K562 (cell line): ENCODE measurements around the gene ANKRD33. TPM values are rescaled to one million over a fixed set of nuclear protein-coding genes. Genes with fewer than 3 reads are reported as not detected.

Experiments used
- C11orf30 ChIP-seq: fragments of 450-650 bp; IDR thresholded peaks from 2 replicates; pipeline ENCODE4 v1.6.1; 2016; ENCODE audit warnings: low read depth, mild to moderate bottlenecking
- CBFA2T3 ChIP-seq: fragments of 450-650 bp; IDR thresholded peaks from 2 replicates; pipeline ENCODE4 v1.6.1; 2017
- CBX5 ChIP-seq: IDR thresholded peaks from 2 replicates; pipeline ENCODE4 v1.6.1; 2014; ENCODE audit warnings: low read depth, borderline replicate concordance
- CSDE1 ChIP-seq, 2 experiments: fragments of 450-650 bp; IDR thresholded peaks; 2 replicates each; pipeline ENCODE4 v1.6.1; 2016; ENCODE audit warnings: mild to moderate bottlenecking in 1 of 2
- CTBP1 ChIP-seq: fragments of 450-650 bp; IDR thresholded peaks from 2 replicates; pipeline ENCODE4 v1.6.1; 2016; ENCODE audit warnings: borderline replicate concordance
- HEY1 ChIP-seq: fragments of 250-450 bp; sonication (Bioruptor Pico); IDR thresholded peaks from 2 replicates; pipeline ENCODE4 v1.5.0; 2020; ENCODE audit warnings: mild to moderate bottlenecking, moderate library complexity, borderline replicate concordance
- MCM7 ChIP-seq, 2 experiments: fragments of 450-650 bp; IDR thresholded peaks; 2 replicates each; pipeline ENCODE4 v1.6.1; 2016 to 2018
- SPI1 ChIP-seq: IDR thresholded peaks from 2 replicates; pipeline ENCODE4 v1.6.1; 2011; ENCODE audit warnings: low read depth, low read length, control low read depth, borderline replicate concordance
- ZNF121 ChIP-seq: sonication (generic); formaldehyde crosslinking; conservative IDR thresholded peaks from 2 replicates; pipeline ENCODE4 v1.8.0; 2022; ENCODE audit warnings: missing genetic modification reagents
- polyA plus RNA-seq, 8 experiments: library from polyadenylated mRNA; depleted of rRNA in 4 of 8; stranded (reverse) in 5 of 8; unstranded in 3 of 8; fragments of >200 nt; fragmentation: Nextera tagmentation in 2 of 8; fragmentation: Illumina TruSeq in 1 of 8; extraction: Ambion mirVana in 2 of 8; extraction: Trizol in 1 of 8; gene quantifications; 2 replicates each; pipeline versions ENCODE4 v1.2.1 to v1.2.3, GENCODE V29; 2011 to 2014; ENCODE audit warnings: inconsistent platforms in 1 of 8, missing spikeins in 1 of 8
- total RNA-seq, 7 experiments: library from RNA; depleted of rRNA in 6 of 7; stranded (reverse); fragments of >200 nt in 6 of 7; fragmentation: Illumina TruSeq in 2 of 7; extraction: Trizol in 2 of 7; gene quantifications; 2 replicates each; pipeline versions ENCODE4 v1.2.1 to v1.2.3, GENCODE V29; 2011 to 2021; ENCODE audit warnings: low replicate concordance in 1 of 7
- TF ChIP-seq, protein P1 (sequence below): fragments of 250-450 bp; sonication (Bioruptor Pico); IDR thresholded peaks from 2 replicates; pipeline ENCODE4 v1.5.0; 2021
- TF ChIP-seq, protein P2 (sequence below): fragments of 450-650 bp; IDR thresholded peaks from 2 replicates; pipeline ENCODE4 v1.6.1; 2016; ENCODE audit warnings: low read depth, mild to moderate bottlenecking, moderate library complexity
- TF ChIP-seq, protein P3 (sequence below): fragments of 450-650 bp; IDR thresholded peaks from 2 replicates; pipeline ENCODE4 v1.6.1; 2018; ENCODE audit warnings: mild to moderate bottlenecking, low read depth; ENCODE audit not compliant: partially characterized antibody
- TF ChIP-seq, protein P4 (sequence below), 2 experiments: IDR thresholded peaks in 1 of 2; conservative IDR thresholded peaks in 1 of 2; 2 replicates each; pipeline ENCODE4 v1.6.1; 2016; ENCODE audit warnings: low read depth in 2 of 2, mild to moderate bottlenecking in 1 of 2, missing compliant biosample characterization in 1 of 2, missing genetic modification characterization in 1 of 2, moderate library complexity in 1 of 2
- TF ChIP-seq, protein P5 (sequence below): fragments of 450-650 bp; IDR thresholded peaks from 2 replicates; pipeline ENCODE4 v1.6.1; 2016; ENCODE audit warnings: borderline replicate concordance
- TF ChIP-seq, protein P6 (sequence below): fragments of 450-650 bp; conservative IDR thresholded peaks from 2 replicates; pipeline ENCODE4 v1.6.1; 2016; ENCODE audit warnings: missing genetic modification characterization, low read depth, mild to moderate bottlenecking, control low read depth, missing compliant biosample characterization
- TF ChIP-seq, protein P7 (sequence below): fragments of 200-800 bp; sonication (Bioruptor generic); IDR thresholded peaks from 2 replicates; pipeline ENCODE4 v1.6.1; 2017; ENCODE audit warnings: missing genetic modification characterization, missing compliant biosample characterization

The ANKRD33 gene
- total and polyA plus RNA-seq, 9 of the 15 experiments (the other 6 are each of a cell fraction or from before 2014, with no cell fraction given) = 0.04 to 0.11 (median 0.07) TPM; not detected in 4

DNA sequence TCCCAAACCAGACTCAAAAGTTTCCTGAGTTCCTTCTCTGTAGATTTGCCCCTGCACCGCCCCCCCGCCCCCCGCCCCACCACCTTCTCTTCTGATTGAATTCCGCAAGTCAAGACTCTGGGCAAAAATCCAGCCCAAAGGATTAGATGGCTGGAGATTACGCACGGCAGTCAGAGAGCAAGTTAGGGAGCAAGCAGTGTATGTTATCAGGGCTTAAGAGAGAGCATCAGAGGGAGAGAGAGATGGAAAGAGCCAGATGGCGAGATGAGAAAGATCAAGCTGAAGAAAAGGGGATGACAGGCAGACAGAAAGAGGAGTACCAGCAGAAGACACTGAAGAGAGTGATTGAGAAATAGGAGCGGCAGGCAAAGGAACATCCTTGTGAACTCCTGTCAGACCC lies 13.9 kb upstream of the ANKRD33 start (continued):
- TF ChIP-seq, protein P1, sequence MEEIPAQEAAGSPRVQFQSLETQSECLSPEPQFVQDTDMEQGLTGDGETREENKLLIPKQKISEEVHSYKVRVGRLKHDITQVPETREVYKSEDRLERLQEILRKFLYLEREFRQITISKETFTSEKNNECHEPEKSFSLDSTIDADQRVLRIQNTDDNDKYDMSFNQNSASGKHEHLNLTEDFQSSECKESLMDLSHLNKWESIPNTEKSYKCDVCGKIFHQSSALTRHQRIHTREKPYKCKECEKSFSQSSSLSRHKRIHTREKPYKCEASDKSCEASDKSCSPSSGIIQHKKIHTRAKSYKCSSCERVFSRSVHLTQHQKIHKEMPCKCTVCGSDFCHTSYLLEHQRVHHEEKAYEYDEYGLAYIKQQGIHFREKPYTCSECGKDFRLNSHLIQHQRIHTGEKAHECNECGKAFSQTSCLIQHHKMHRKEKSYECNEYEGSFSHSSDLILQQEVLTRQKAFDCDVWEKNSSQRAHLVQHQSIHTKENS (CRISPR knock-in tag) = no peak
- TF ChIP-seq, protein P2, sequence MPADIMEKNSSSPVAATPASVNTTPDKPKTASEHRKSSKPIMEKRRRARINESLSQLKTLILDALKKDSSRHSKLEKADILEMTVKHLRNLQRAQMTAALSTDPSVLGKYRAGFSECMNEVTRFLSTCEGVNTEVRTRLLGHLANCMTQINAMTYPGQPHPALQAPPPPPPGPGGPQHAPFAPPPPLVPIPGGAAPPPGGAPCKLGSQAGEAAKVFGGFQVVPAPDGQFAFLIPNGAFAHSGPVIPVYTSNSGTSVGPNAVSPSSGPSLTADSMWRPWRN = peak; percentile 58; the same call in 1 of the 2 replicates
- TF ChIP-seq CSDE1 (IDR thresholded peaks at IDR 0.05) = no peak
- TF ChIP-seq CTBP1 = peak; percentile 92
- no peak for TF ChIP-seq CBX5
- no peak for TF ChIP-seq MCM7 (IDR thresholded peaks at IDR 0.05)
- TF ChIP-seq, protein P3, sequence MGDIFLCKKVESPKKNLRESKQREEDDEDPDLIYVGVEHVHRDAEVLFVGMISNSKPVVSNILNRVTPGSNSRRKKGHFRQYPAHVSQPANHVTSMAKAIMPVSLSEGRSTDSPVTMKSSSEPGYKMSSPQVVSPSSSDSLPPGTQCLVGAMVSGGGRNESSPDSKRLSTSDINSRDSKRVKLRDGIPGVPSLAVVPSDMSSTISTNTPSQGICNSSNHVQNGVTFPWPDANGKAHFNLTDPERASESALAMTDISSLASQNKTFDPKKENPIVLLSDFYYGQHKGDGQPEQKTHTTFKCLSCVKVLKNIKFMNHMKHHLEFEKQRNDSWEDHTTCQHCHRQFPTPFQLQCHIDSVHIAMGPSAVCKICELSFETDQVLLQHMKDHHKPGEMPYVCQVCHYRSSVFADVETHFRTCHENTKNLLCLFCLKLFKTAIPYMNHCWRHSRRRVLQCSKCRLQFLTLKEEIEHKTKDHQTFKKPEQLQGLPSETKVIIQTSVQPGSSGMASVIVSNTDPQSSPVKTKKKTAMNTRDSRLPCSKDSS = no peak
- TF ChIP-seq, protein P4, sequence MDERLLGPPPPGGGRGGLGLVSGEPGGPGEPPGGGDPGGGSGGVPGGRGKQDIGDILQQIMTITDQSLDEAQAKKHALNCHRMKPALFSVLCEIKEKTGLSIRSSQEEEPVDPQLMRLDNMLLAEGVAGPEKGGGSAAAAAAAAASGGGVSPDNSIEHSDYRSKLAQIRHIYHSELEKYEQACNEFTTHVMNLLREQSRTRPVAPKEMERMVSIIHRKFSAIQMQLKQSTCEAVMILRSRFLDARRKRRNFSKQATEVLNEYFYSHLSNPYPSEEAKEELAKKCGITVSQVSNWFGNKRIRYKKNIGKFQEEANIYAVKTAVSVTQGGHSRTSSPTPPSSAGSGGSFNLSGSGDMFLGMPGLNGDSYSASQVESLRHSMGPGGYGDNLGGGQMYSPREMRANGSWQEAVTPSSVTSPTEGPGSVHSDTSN (CRISPR knock-in tag; IDR thresholded peaks at IDR 0.05; ENCODE audit: low read depth) = no peak
- TF ChIP-seq, protein P4 (tag; conservative IDR thresholded peaks at IDR 0.05; ENCODE audit: low read depth) = peak; percentile 58
- no peak for TF ChIP-seq C11orf30
- TF ChIP-seq, protein P5, sequence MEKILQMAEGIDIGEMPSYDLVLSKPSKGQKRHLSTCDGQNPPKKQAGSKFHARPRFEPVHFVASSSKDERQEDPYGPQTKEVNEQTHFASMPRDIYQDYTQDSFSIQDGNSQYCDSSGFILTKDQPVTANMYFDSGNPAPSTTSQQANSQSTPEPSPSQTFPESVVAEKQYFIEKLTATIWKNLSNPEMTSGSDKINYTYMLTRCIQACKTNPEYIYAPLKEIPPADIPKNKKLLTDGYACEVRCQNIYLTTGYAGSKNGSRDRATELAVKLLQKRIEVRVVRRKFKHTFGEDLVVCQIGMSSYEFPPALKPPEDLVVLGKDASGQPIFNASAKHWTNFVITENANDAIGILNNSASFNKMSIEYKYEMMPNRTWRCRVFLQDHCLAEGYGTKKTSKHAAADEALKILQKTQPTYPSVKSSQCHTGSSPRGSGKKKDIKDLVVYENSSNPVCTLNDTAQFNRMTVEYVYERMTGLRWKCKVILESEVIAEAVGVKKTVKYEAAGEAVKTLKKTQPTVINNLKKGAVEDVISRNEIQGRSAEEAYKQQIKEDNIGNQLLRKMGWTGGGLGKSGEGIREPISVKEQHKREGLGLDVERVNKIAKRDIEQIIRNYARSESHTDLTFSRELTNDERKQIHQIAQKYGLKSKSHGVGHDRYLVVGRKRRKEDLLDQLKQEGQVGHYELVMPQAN = no peak
- no peak for TF ChIP-seq HEY1 (CRISPR knock-in tag)
- no peak for TF ChIP-seq ZNF121 (CRISPR knock-in tag)
- TF ChIP-seq, protein P6, sequence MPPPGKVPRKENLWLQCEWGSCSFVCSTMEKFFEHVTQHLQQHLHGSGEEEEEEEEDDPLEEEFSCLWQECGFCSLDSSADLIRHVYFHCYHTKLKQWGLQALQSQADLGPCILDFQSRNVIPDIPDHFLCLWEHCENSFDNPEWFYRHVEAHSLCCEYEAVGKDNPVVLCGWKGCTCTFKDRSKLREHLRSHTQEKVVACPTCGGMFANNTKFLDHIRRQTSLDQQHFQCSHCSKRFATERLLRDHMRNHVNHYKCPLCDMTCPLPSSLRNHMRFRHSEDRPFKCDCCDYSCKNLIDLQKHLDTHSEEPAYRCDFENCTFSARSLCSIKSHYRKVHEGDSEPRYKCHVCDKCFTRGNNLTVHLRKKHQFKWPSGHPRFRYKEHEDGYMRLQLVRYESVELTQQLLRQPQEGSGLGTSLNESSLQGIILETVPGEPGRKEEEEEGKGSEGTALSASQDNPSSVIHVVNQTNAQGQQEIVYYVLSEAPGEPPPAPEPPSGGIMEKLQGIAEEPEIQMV (tag) = no peak
- no peak for TF ChIP-seq SPI1
- peak; percentile 46 for TF ChIP-seq CBFA2T3
- TF ChIP-seq, protein P7, sequence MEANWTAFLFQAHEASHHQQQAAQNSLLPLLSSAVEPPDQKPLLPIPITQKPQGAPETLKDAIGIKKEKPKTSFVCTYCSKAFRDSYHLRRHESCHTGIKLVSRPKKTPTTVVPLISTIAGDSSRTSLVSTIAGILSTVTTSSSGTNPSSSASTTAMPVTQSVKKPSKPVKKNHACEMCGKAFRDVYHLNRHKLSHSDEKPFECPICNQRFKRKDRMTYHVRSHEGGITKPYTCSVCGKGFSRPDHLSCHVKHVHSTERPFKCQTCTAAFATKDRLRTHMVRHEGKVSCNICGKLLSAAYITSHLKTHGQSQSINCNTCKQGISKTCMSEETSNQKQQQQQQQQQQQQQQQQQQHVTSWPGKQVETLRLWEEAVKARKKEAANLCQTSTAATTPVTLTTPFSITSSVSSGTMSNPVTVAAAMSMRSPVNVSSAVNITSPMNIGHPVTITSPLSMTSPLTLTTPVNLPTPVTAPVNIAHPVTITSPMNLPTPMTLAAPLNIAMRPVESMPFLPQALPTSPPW = peak; percentile 89
